ENCODE data around the gene PEMT. TPM values are rescaled to one million over a fixed set of nuclear protein-coding genes. Genes with fewer than 3 reads are reported as not detected.

Gene PEMT
- total RNA-seq, 1 experiment from 2014 or later, result 25.6 TPM

- H3K36me3 Mint-ChIP-seq (ENCODE audit: insufficient read depth, unreplicated experiment), result no peaks in the 10 kb centered on the region
- no TSS peak for BruUV-seq (replicated peaks)
- H3K4me1 Mint-ChIP-seq (ENCODE audit: low read depth, unreplicated experiment), result no peaks in the 10 kb centered on the region
- CTCF ChIA-PET, result no interaction called here
- H3K27ac Mint-ChIP-seq (ENCODE audit: unreplicated experiment), result no peak overlapping the region
- no peak overlapping the region for H3K4me3 Mint-ChIP-seq (ENCODE audit: low read depth, unreplicated experiment)
- H3K27me3 Mint-ChIP-seq (ENCODE audit: unreplicated experiment), result no peaks in the 10 kb centered on the region
- H3K9me3 Mint-ChIP-seq (ENCODE audit: low read depth, unreplicated experiment), result no peaks in the 10 kb centered on the region
- no peak for TF ChIP-seq CTCF (IDR thresholded peaks at IDR 0.05; ENCODE audit: unreplicated experiment)
- intact Hi-C loops (cut with micrococcal nuclease; ENCODE audit: unreplicated experiment), result no loop called here
- no peak for DNase-seq
Observed at GRCh38 chr17:17599965-17600364, 8.5 kb upstream of the PEMT start.

- intact Hi-C loops (cut with micrococcal nuclease; ENCODE audit: unreplicated experiment), result no loop called here
- CTCF ChIA-PET, result no interaction called here
- Mint-ChIP-seq H3K27ac (ENCODE audit: unreplicated experiment) (no peak overlapping the region), H3K4me1 (ENCODE audit: low read depth, unreplicated experiment) (no peaks in the 10 kb centered on the region), H3K9me3 (ENCODE audit: low read depth, unreplicated experiment) (no peaks in the 10 kb centered on the region), H3K27me3 (ENCODE audit: unreplicated experiment) (no peaks in the 10 kb centered on the region), H3K4me3 (ENCODE audit: low read depth, unreplicated experiment) (no peak overlapping the region), H3K36me3 (ENCODE audit: insufficient read depth, unreplicated experiment) (no peaks in the 10 kb centered on the region)
- TF ChIP-seq CTCF (IDR thresholded peaks at IDR 0.05; ENCODE audit: unreplicated experiment), result no peak
- no peak for DNase-seq
- BruUV-seq (replicated peaks), result no TSS peak
Observed at GRCh38 chr17:17598003-17598402, 6.5 kb upstream of the PEMT start.

- CTCF ChIA-PET, result interaction anchor here (1.2 kb wide), 1 partner anchor 18 kb away, joined by 3 read pairs; no protein-coding TSS in a partner anchor
Observed at GRCh38 chr17:17595755-17596154, 4.2 kb upstream of the PEMT start.

GRCh38 chr17:17593222-17593620 lies 1.7 kb upstream of the PEMT start:
- Mint-ChIP-seq H3K4me3 (ENCODE audit: low read depth, unreplicated experiment) (no peak overlapping the region), H3K27ac (ENCODE audit: unreplicated experiment) (no peak overlapping the region)
- CTCF ChIA-PET, result no interaction called here

More at GRCh38 chr17:17595755-17596154, 4.2 kb upstream of the PEMT start:
- Mint-ChIP-seq H3K4me1 (ENCODE audit: low read depth, unreplicated experiment) (peaks cover 6% of the 10 kb centered on the region), H3K27me3 (ENCODE audit: unreplicated experiment) (no peaks in the 10 kb centered on the region), H3K27ac (ENCODE audit: unreplicated experiment) (no peak overlapping the region), H3K36me3 (ENCODE audit: insufficient read depth, unreplicated experiment) (peaks cover 18% of the 10 kb centered on the region), H3K4me3 (ENCODE audit: low read depth, unreplicated experiment) (no peak overlapping the region), H3K9me3 (ENCODE audit: low read depth, unreplicated experiment) (no peaks in the 10 kb centered on the region)
- BruUV-seq (replicated peaks), result no TSS peak
- TF ChIP-seq CTCF (IDR thresholded peaks at IDR 0.05; ENCODE audit: unreplicated experiment), result no peak
- intact Hi-C loops (cut with micrococcal nuclease; ENCODE audit: unreplicated experiment), result no loop called here
- DNase-seq, result no peak

More at GRCh38 chr17:17593222-17593620, 1.7 kb upstream of the PEMT start:
- Mint-ChIP-seq H3K36me3 (ENCODE audit: insufficient read depth, unreplicated experiment) (peaks cover 23% of the 10 kb centered on the region), H3K9me3 (ENCODE audit: low read depth, unreplicated experiment) (no peaks in the 10 kb centered on the region), H3K27me3 (ENCODE audit: unreplicated experiment) (no peaks in the 10 kb centered on the region), H3K4me1 (ENCODE audit: low read depth, unreplicated experiment) (peaks cover 16% of the 10 kb centered on the region)
- no peak for DNase-seq
- intact Hi-C loops (cut with micrococcal nuclease; ENCODE audit: unreplicated experiment), result no loop called here
- no TSS peak for BruUV-seq (replicated peaks)
- no peak for TF ChIP-seq CTCF (IDR thresholded peaks at IDR 0.05; ENCODE audit: unreplicated experiment)

All from Calu3 (cell line).